H9 (cell line): Measurements from ENCODE around the gene ARHGAP5. TPM values are rescaled to one million over a fixed set of nuclear protein-coding genes. Genes with fewer than 3 reads are reported as not detected.

Experiments
- DNase-seq: peaks from one replicate; pipeline ENCODE4 v3.0.0-alpha.2; 2017
- H2AFZ ChIP-seq: one replicate; pipeline ENCODE4 v1.6.1; 2013; ENCODE audit warnings: mild to moderate bottlenecking, low read length, control low read depth, moderate library complexity
- H2AK5ac ChIP-seq: 2 replicates; pipeline ENCODE4 v1.6.1; 2013; ENCODE audit warnings: low read length, control low read depth, mixed read lengths; ENCODE audit not compliant: insufficient read length
- H2BK120ac ChIP-seq: one replicate; pipeline ENCODE4 v1.6.1; 2013; ENCODE audit warnings: low read depth, mild to moderate bottlenecking, low read length, control low read depth, inconsistent platforms; ENCODE audit not compliant: poor library complexity, severe bottlenecking
- H2BK12ac ChIP-seq: 2 replicates; pipeline ENCODE4 v1.6.1; 2013; ENCODE audit warnings: low read length, control low read depth, mixed read lengths, low read depth; ENCODE audit not compliant: insufficient read length
- H2BK15ac ChIP-seq: 2 replicates; pipeline ENCODE4 v1.6.1; 2013; ENCODE audit warnings: low read depth, low read length, control low read depth
- H2BK20ac ChIP-seq: one replicate; pipeline ENCODE4 v1.6.1; 2013; ENCODE audit warnings: low read depth, mild to moderate bottlenecking, low read length, control low read depth, inconsistent platforms; ENCODE audit not compliant: poor library complexity, severe bottlenecking
- H2BK5ac ChIP-seq: 2 replicates; pipeline ENCODE4 v1.6.1; 2013; ENCODE audit warnings: low read length, control low read depth, mixed read lengths; ENCODE audit not compliant: insufficient read length
- H3K14ac ChIP-seq: 2 replicates; pipeline ENCODE4 v1.6.1; 2013; ENCODE audit warnings: low read length, control low read depth; ENCODE audit not compliant: insufficient read depth
- H3K18ac ChIP-seq: 2 replicates; pipeline ENCODE4 v1.6.1; 2013; ENCODE audit warnings: low read depth, mild to moderate bottlenecking, mixed read lengths, low read length, control low read depth; ENCODE audit not compliant: insufficient read length
- H3K23ac ChIP-seq: 2 replicates; pipeline ENCODE4 v1.6.1; 2013; ENCODE audit warnings: low read length, control low read depth, mixed read lengths, low read depth; ENCODE audit not compliant: insufficient read length
- H3K23me2 ChIP-seq: 2 replicates; pipeline ENCODE4 v1.6.1; 2013; ENCODE audit warnings: low read depth, mild to moderate bottlenecking, mixed read lengths, low read length, control low read depth; ENCODE audit not compliant: insufficient read length, poor library complexity, severe bottlenecking
- H3K27ac ChIP-seq: 2 replicates; pipeline ENCODE4 v1.5.1; 2013; ENCODE audit warnings: low read length, control low read depth, mixed read lengths, low read depth; ENCODE audit not compliant: insufficient read length
- H3K27me3 ChIP-seq: 2 replicates; pipeline ENCODE4 v1.6.1; 2013; ENCODE audit warnings: low read length, control low read depth, inconsistent platforms; ENCODE audit not compliant: insufficient read depth
- H3K4ac ChIP-seq: 2 replicates; pipeline ENCODE4 v1.6.1; 2013; ENCODE audit warnings: low read depth, mild to moderate bottlenecking, control low read depth, inconsistent platforms, low read length, moderate library complexity
- H3K4me1 ChIP-seq: 2 replicates; pipeline ENCODE4 v1.6.1; 2013; ENCODE audit warnings: low read length, control low read depth, inconsistent platforms; ENCODE audit not compliant: insufficient read depth
- H3K4me2 ChIP-seq: 2 replicates; pipeline ENCODE4 v1.6.1; 2013; ENCODE audit warnings: low read length, control low read depth, mixed read lengths; ENCODE audit not compliant: insufficient read length, insufficient read depth
- H3K56ac ChIP-seq: 2 replicates; pipeline ENCODE4 v1.6.1; 2013; ENCODE audit warnings: low read depth, mild to moderate bottlenecking, mixed read lengths, low read length, control low read depth; ENCODE audit not compliant: insufficient read length
- H3K79me1 ChIP-seq: 2 replicates; pipeline ENCODE4 v1.6.1; 2013; ENCODE audit warnings: low read depth, mild to moderate bottlenecking, moderate library complexity, low read length, control low read depth, inconsistent platforms; ENCODE audit not compliant: insufficient read depth, poor library complexity, severe bottlenecking
- H3K79me2 ChIP-seq: 2 replicates; pipeline ENCODE4 v1.6.1; 2013; ENCODE audit warnings: low read length, control low read depth, inconsistent platforms; ENCODE audit not compliant: insufficient read depth
- H3K9ac ChIP-seq: 2 replicates; pipeline ENCODE4 v1.6.1; 2013; ENCODE audit warnings: low read length, control low read depth, mixed read lengths; ENCODE audit not compliant: insufficient read length; ENCODE audit errors: extremely low read depth
- H3K9me3 ChIP-seq: one replicate; pipeline ENCODE4 v1.6.1; 2013; ENCODE audit warnings: low read depth, low read length, inconsistent platforms; ENCODE audit not compliant: control insufficient read depth
- H3T11ph ChIP-seq: one replicate; pipeline ENCODE4 v1.6.1; 2013; ENCODE audit warnings: mild to moderate bottlenecking, low read length, control low read depth, inconsistent platforms
- H4K20me1 ChIP-seq: one replicate; pipeline ENCODE4 v1.6.1; 2013; ENCODE audit not compliant: control insufficient read depth, insufficient read length, insufficient read depth
- H4K5ac ChIP-seq: 2 replicates; pipeline ENCODE4 v1.6.1; 2013; ENCODE audit warnings: low read depth, mild to moderate bottlenecking, mixed read lengths, low read length, control low read depth; ENCODE audit not compliant: insufficient read length
- H4K8ac ChIP-seq: replicated peaks from 2 replicates; pipeline ENCODE4 v1.6.1; 2013; ENCODE audit warnings: low read length, control low read depth, mixed read lengths, low read depth; ENCODE audit not compliant: insufficient read length
- H4K91ac ChIP-seq: 2 replicates; pipeline ENCODE4 v1.6.1; 2013; ENCODE audit warnings: low read depth, mild to moderate bottlenecking, moderate library complexity, mixed read lengths, low read length, control low read depth; ENCODE audit not compliant: insufficient read length
- H3K27ac Mint-ChIP-seq, 3 experiments: 2 replicates in 2 of 3; 3 replicates in 1 of 3; pipeline ENCODE4 v1.8.0; 2020 to 2021; ENCODE audit warnings: mixed read lengths in 3 of 3, mild to moderate bottlenecking in 1 of 3, moderate library complexity in 1 of 3
- H3K27me3 Mint-ChIP-seq: 2 replicates; pipeline ENCODE4 v1.8.0; 2021; ENCODE audit warnings: low read depth, mild to moderate bottlenecking, moderate library complexity, mixed read lengths
- H3K36me3 Mint-ChIP-seq, 3 experiments: 2 replicates in 2 of 3; 3 replicates in 1 of 3; pipeline ENCODE4 v1.8.0; 2020 to 2021; ENCODE audit warnings: low read depth in 3 of 3, mixed read lengths in 3 of 3; ENCODE audit not compliant: insufficient read depth in 1 of 3
- H3K4me1 Mint-ChIP-seq, 2 experiments: 2 replicates each; pipeline ENCODE4 v1.8.0; 2020; ENCODE audit warnings: mixed read lengths in 2 of 2
- H3K4me3 Mint-ChIP-seq, 2 experiments: 2 replicates in 1 of 2; 3 replicates in 1 of 2; pipeline ENCODE4 v1.8.0; 2020 to 2021; ENCODE audit warnings: mild to moderate bottlenecking in 2 of 2, mixed read lengths in 2 of 2, moderate library complexity in 1 of 2
- H3K9me3 Mint-ChIP-seq, 2 experiments: 2 replicates in 1 of 2; 3 replicates in 1 of 2; pipeline ENCODE4 v1.8.0; 2020; ENCODE audit warnings: mild to moderate bottlenecking in 2 of 2, mixed read lengths in 2 of 2, moderate library complexity in 1 of 2
- CTCF ChIP-seq: fragments of 200-600 bp; sonication (generic); conservative IDR thresholded peaks from 3 replicates; pipeline ENCODE4 v1.8.0; 2021; ENCODE audit warnings: antibody characterized with exemption, mild to moderate bottlenecking
- total RNA-seq: library from RNA; stranded (reverse); gene quantifications from 2 replicates; pipeline ENCODE4 v1.2.1, GENCODE V29; 2021

ARHGAP5 gene
- total RNA-seq, 1 experiment from 2014 or later: 73.8 TPM

DNA sequence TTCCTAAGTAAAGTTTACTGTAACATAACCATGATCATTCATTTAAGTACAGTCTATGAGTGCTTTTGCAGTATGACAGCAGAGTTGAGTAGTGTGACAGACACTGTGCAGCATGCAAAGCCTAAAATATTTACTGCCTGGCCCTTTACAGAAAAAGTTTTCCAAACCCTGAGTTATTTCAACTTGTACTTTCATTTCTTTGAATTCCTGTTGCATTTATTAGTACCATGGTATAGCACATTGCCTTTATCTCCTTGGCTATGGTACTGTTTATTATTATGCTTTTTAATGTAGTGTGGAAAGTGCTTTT is 6.2 kb downstream of the ARHGAP5 start:
- Histone ChIP-seq H3K56ac (no peak overlapping the region), H3K18ac (no peak overlapping the region), H3K27ac (no peak overlapping the region), H3K9ac (no peak overlapping the region), H4K91ac (no peak overlapping the region), H4K5ac (no peak overlapping the region), H2AK5ac (no peak overlapping the region), H3K4ac (no peak overlapping the region), H3K79me2 (peaks cover 23% of the 10 kb centered on the region; the same call in 1 of the 2 replicates), H3K9me3 (no peaks in the 10 kb centered on the region), H2AFZ (no peak overlapping the region), H4K8ac (no peak overlapping the region), H3K23me2 (no peaks in the 10 kb centered on the region), H2BK12ac (no peak overlapping the region), H3K79me1 (no peaks in the 10 kb centered on the region), H3K4me1 (no peaks in the 10 kb centered on the region; the same call in 1 of the 2 replicates), H2BK20ac (no peak overlapping the region), H2BK5ac (no peak overlapping the region), H2BK15ac (no peak overlapping the region), H3T11ph (no peak overlapping the region), H3K27me3 (no peaks in the 10 kb centered on the region), H3K14ac (no peak overlapping the region), H4K20me1 (no peaks in the 10 kb centered on the region), H2BK120ac (no peak overlapping the region), H3K23ac (no peak overlapping the region), H3K4me2 (no peak overlapping the region)
- no peak overlapping the region; a peak in 1 of 7 replicates for H3K27ac Mint-ChIP-seq
- no peaks in the 10 kb centered on the region for H3K36me3 Mint-ChIP-seq
- H3K27me3 Mint-ChIP-seq: no peaks in the 10 kb centered on the region
- no peak overlapping the region for H3K4me3 Mint-ChIP-seq
- no peaks in the 10 kb centered on the region for H3K9me3 Mint-ChIP-seq
- TF ChIP-seq CTCF: no peak
- DNase-seq: no peak
- H3K4me1 Mint-ChIP-seq: peaks cover 52 to 56% of the 10 kb centered on the region in 2 experiments
